Thoracic aorta (tissue), 2 donors: ENCODE results near the gene REEP6. TPM values are rescaled to one million over a fixed set of nuclear protein-coding genes. Genes with fewer than 3 reads are reported as not detected.

ENCODE experiments used
- ATAC-seq: fragments of 150-250 bp; one replicate; pipeline ENCODE4 v1.8.0; 2017; ENCODE audit warnings: low read depth; ENCODE audit not compliant: insufficient number of reproducible peaks, low FRiP score
- DNase-seq: peaks from one replicate; pipeline ENCODE4 v3.0.0-alpha.2; 2020; ENCODE audit warnings: low spot score
- H3K27ac ChIP-seq, 2 donors: fragments of 200-600 bp; sonication (generic); 1 replicate in 1 of 2; 2 replicates in 1 of 2; pipeline ENCODE4 v1.5.1; 2016; ENCODE audit warnings: mild to moderate bottlenecking in 2 of 2, moderate library complexity in 2 of 2
- H3K27me3 ChIP-seq: fragments of 200-600 bp; sonication (generic); replicated peaks from 2 replicates; pipeline ENCODE4 v1.6.0; 2016; ENCODE audit warnings: mild to moderate bottlenecking; ENCODE audit not compliant: insufficient read depth
- H3K36me3 ChIP-seq: fragments of 200-600 bp; sonication (generic); one replicate; pipeline ENCODE4 v1.5.1; 2016
- H3K4me1 ChIP-seq, 2 donors: fragments of 200-600 bp; sonication (generic); 1 replicate in 1 of 2; 2 replicates in 1 of 2; pipeline versions ENCODE4 v1.5.1 to v1.6.0; 2016; ENCODE audit warnings: low read depth in 2 of 2, mild to moderate bottlenecking in 1 of 2; ENCODE audit not compliant: control insufficient read depth in 1 of 2
- H3K4me3 ChIP-seq: fragments of 200-600 bp; sonication (generic); 2 replicates; pipeline ENCODE4 v1.5.1; 2016; ENCODE audit warnings: mild to moderate bottlenecking
- H3K9me3 ChIP-seq: fragments of 200-600 bp; sonication (generic); 2 replicates; pipeline ENCODE4 v1.5.1; 2016
- CTCF ChIP-seq: fragments of 200-600 bp; sonication (generic); IDR thresholded peaks from one replicate; pipeline ENCODE4 v1.5.1; 2019; ENCODE audit warnings: antibody characterized with exemption
- total RNA-seq, 2 donors: library from RNA; depleted of rRNA; stranded (reverse); fragments of >200 nt; gene quantifications; one replicate each; pipeline versions ENCODE4 v1.1.0 to v1.2.3, GENCODE V29; 2016

The REEP6 gene
- total RNA-seq, 2 donors from 2014 or later, result 0.35 to 1.6 TPM

- no peak for ATAC-seq
- no peak overlapping the region for H3K4me3 ChIP-seq
- H3K27ac ChIP-seq, result no peak overlapping the region
- TF ChIP-seq CTCF, result no peak
- no peak for DNase-seq
- H3K9me3 ChIP-seq, result no peaks in the 10 kb centered on the region
- peaks cover 0 to 8% of the 10 kb centered on the region in 2 donors for H3K4me1 ChIP-seq
- H3K27me3 ChIP-seq, result no peaks in the 10 kb centered on the region
- H3K36me3 ChIP-seq, result no peaks in the 10 kb centered on the region
Observed at GRCh38 chr19:1501200-1501595, 10.2 kb downstream of the REEP6 start.

- no peak for TF ChIP-seq CTCF
- no peaks in the 10 kb centered on the region for H3K9me3 ChIP-seq
- no peaks in the 10 kb centered on the region for H3K27me3 ChIP-seq
- H3K27ac ChIP-seq, result no peak overlapping the region
- no peak overlapping the region for H3K4me3 ChIP-seq
- H3K4me1 ChIP-seq, result peaks cover 3 to 13% of the 10 kb centered on the region in 2 donors
- no peak for ATAC-seq
- H3K36me3 ChIP-seq, result no peaks in the 10 kb centered on the region
- no peak for DNase-seq
Observed at GRCh38 chr19:1502433-1503088, 11.6 kb downstream of the REEP6 start.

GRCh38 chr19:1503089-1503924 lies 12.3 kb downstream of the REEP6 start:
- peak overlapping the region; percentile 5 for H3K4me3 ChIP-seq
- no peaks in the 10 kb centered on the region for H3K27me3 ChIP-seq
- peaks cover 3 to 13% of the 10 kb centered on the region in 2 donors for H3K4me1 ChIP-seq
- TF ChIP-seq CTCF, result peak; percentile 65
- H3K27ac ChIP-seq, result no peak overlapping the region
- DNase-seq (no peak), ATAC-seq (no peak)
- no peaks in the 10 kb centered on the region for H3K36me3 ChIP-seq
- no peaks in the 10 kb centered on the region for H3K9me3 ChIP-seq

- H3K9me3 ChIP-seq, result no peaks in the 10 kb centered on the region
- H3K36me3 ChIP-seq, result no peaks in the 10 kb centered on the region
- H3K4me3 ChIP-seq, result no peak overlapping the region
- ATAC-seq (no peak), DNase-seq (no peak)
- TF ChIP-seq CTCF, result no peak
- peaks cover 3 to 13% of the 10 kb centered on the region in 2 donors for H3K4me1 ChIP-seq
- H3K27me3 ChIP-seq, result no peaks in the 10 kb centered on the region
- no peak overlapping the region for H3K27ac ChIP-seq
Observed at GRCh38 chr19:1503925-1504773, 13.2 kb downstream of the REEP6 start.

- H3K9me3 ChIP-seq, result no peaks in the 10 kb centered on the region
- no peak for TF ChIP-seq CTCF
- no peaks in the 10 kb centered on the region for H3K36me3 ChIP-seq
- no peak for DNase-seq
- peaks cover 3 to 13% of the 10 kb centered on the region in 2 donors for H3K4me1 ChIP-seq
- H3K27ac ChIP-seq, result no peak overlapping the region
- no peaks in the 10 kb centered on the region for H3K27me3 ChIP-seq
- ATAC-seq, result no peak
- H3K4me3 ChIP-seq, result no peak overlapping the region
Observed at GRCh38 chr19:1505012-1505411, 14.0 kb downstream of the REEP6 start.
